ENCODE measurements around the gene SLC17A3. TPM values are rescaled to one million over a fixed set of nuclear protein-coding genes. Genes with fewer than 3 reads are reported as not detected.

Gene SLC17A3
- total RNA-seq, 1 donor from 2014 or later, result not detected

GRCh38 chr6:25874822-25875562, 949 bp upstream of the SLC17A3 start:
- no peaks in the 10 kb centered on the region for H3K36me3 ChIP-seq (ENCODE audit: control insufficient read depth, insufficient read depth, low read length)
- no peak overlapping the region for H3K4me3 ChIP-seq (ENCODE audit: low read depth, low read length)
- no peak for TF ChIP-seq CTCF (IDR thresholded peaks at IDR 0.05; ENCODE audit: insufficient read depth, low read length, poor library complexity, severe bottlenecking)
- DNase-seq (ENCODE audit: low read depth), result no peak
- no peaks in the 10 kb centered on the region for H3K27me3 ChIP-seq (ENCODE audit: control insufficient read depth, insufficient read depth, low read length)

GRCh38 chr6:25872814-25873213, 1.2 kb downstream of the SLC17A3 start:
- H3K27me3 ChIP-seq (ENCODE audit: control insufficient read depth, insufficient read depth, low read length), result no peaks in the 10 kb centered on the region
- no peak overlapping the region for H3K4me3 ChIP-seq (ENCODE audit: low read depth, low read length)
- DNase-seq (ENCODE audit: low read depth), result no peak
- no peak for TF ChIP-seq CTCF (IDR thresholded peaks at IDR 0.05; ENCODE audit: insufficient read depth, low read length, poor library complexity, severe bottlenecking)
- H3K36me3 ChIP-seq (ENCODE audit: control insufficient read depth, insufficient read depth, low read length), result no peaks in the 10 kb centered on the region

GRCh38 chr6:25869840-25870239, 4.2 kb downstream of the SLC17A3 start:
- TF ChIP-seq CTCF (IDR thresholded peaks at IDR 0.05; ENCODE audit: insufficient read depth, low read length, poor library complexity, severe bottlenecking), result no peak
- Histone ChIP-seq H3K36me3 (ENCODE audit: control insufficient read depth, insufficient read depth, low read length) (no peaks in the 10 kb centered on the region), H3K27me3 (ENCODE audit: control insufficient read depth, insufficient read depth, low read length) (no peaks in the 10 kb centered on the region), H3K4me3 (ENCODE audit: low read depth, low read length) (no peak overlapping the region)
- no peak for DNase-seq (ENCODE audit: low read depth)

- DNase-seq (ENCODE audit: low read depth), result no peak
- H3K36me3 ChIP-seq (ENCODE audit: control insufficient read depth, insufficient read depth, low read length), result no peaks in the 10 kb centered on the region
- H3K27me3 ChIP-seq (ENCODE audit: control insufficient read depth, insufficient read depth, low read length), result no peaks in the 10 kb centered on the region
- TF ChIP-seq CTCF (IDR thresholded peaks at IDR 0.05; ENCODE audit: insufficient read depth, low read length, poor library complexity, severe bottlenecking), result no peak
- H3K4me3 ChIP-seq (ENCODE audit: low read depth, low read length), result no peak overlapping the region
Measured at GRCh38 chr6:25868436-25869183, 5.4 kb downstream of the SLC17A3 start.

DNA sequence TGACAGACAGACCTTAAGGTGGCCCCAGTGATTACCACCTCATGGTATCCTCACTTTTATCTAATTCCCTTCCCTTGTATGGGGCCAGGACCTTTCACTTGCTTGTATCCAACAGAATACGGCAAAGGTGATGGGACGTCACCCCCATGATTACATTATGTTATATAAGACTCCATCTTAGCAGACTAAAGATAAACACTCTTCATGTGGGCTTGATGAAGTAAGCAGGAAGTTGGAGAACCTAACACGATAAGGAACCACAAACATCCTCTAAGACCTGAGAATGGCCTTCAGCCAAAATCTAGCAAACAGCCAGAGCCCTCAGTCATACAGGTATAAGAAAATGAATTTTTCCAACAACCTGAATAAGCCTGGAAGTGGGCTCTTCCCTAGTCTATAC, 8.0 kb downstream of the SLC17A3 start:
- Histone ChIP-seq H3K27me3 (ENCODE audit: control insufficient read depth, insufficient read depth, low read length) (no peaks in the 10 kb centered on the region), H3K36me3 (ENCODE audit: control insufficient read depth, insufficient read depth, low read length) (no peaks in the 10 kb centered on the region), H3K4me3 (ENCODE audit: low read depth, low read length) (no peak overlapping the region)
- DNase-seq (ENCODE audit: low read depth), result no peak
- TF ChIP-seq CTCF (IDR thresholded peaks at IDR 0.05; ENCODE audit: insufficient read depth, low read length, poor library complexity, severe bottlenecking), result no peak

Measured in kidney epithelial cell (primary cell).